GM12878 (cell line): ENCODE data around the gene SOX4. TPM values are rescaled to one million over a fixed set of nuclear protein-coding genes. Genes with fewer than 3 reads are reported as not detected.

Experiments
- HDAC2 ChIP-seq: fragments of 200-600 bp; sonication (generic); IDR thresholded peaks from 2 replicates; pipeline ENCODE4 v1.6.1; 2017
- MEF2B ChIP-seq: fragments of 450-650 bp; IDR thresholded peaks from 2 replicates; pipeline ENCODE4 v1.6.1; 2018; ENCODE audit warnings: mild to moderate bottlenecking, moderate library complexity; ENCODE audit not compliant: partially characterized antibody, poor library complexity, severe bottlenecking
- MYB ChIP-seq: fragments of 150-350 bp; IDR thresholded peaks from 2 replicates; pipeline ENCODE4 v1.6.1; 2014; ENCODE audit warnings: mild to moderate bottlenecking, low read depth, low read length, borderline replicate concordance
- RBBP5 ChIP-seq: fragments of 200-600 bp; sonication (generic); conservative IDR thresholded peaks from 2 replicates; pipeline ENCODE4 v1.6.1; 2016
- RCOR1 ChIP-seq: conservative IDR thresholded peaks from 2 replicates; pipeline ENCODE4 v1.6.1; 2012; ENCODE audit warnings: low read depth, low read length, improper control_type of control experiment
- RUNX3 ChIP-seq: IDR thresholded peaks from 2 replicates; pipeline ENCODE4 v1.6.1; 2012; ENCODE audit warnings: low read length, inconsistent platforms
- SIN3A ChIP-seq: IDR thresholded peaks from 2 replicates; pipeline ENCODE4 v1.6.1; 2012; ENCODE audit warnings: low read depth, low read length, improper control_type of control experiment
- SUPT20H ChIP-seq: IDR thresholded peaks from 2 replicates; pipeline ENCODE4 v1.6.1; 2011; ENCODE audit warnings: low read depth, mild to moderate bottlenecking, low read length, moderate library complexity, borderline replicate concordance; ENCODE audit not compliant: control insufficient read depth
- TARDBP ChIP-seq: IDR thresholded peaks from 2 replicates; pipeline ENCODE4 v1.6.1; 2016; ENCODE audit warnings: borderline replicate concordance
- TCF7 ChIP-seq: IDR thresholded peaks from 2 replicates; pipeline ENCODE4 v1.6.1; 2014; ENCODE audit warnings: antibody characterized with exemption, borderline replicate concordance
- ZZZ3 ChIP-seq: IDR thresholded peaks from 2 replicates; pipeline ENCODE4 v1.6.1; 2011; ENCODE audit warnings: low read depth; ENCODE audit not compliant: control insufficient read depth, insufficient read length
- polyA plus RNA-seq, 11 experiments: library from polyadenylated mRNA; depleted of rRNA in 4 of 11; unstranded in 6 of 11; stranded (reverse) in 5 of 11; fragments of >200 nt; fragmentation: Nextera tagmentation in 4 of 11; fragmentation: Illumina TruSeq in 1 of 11; extraction: Ambion mirVana in 4 of 11; extraction: Trizol in 1 of 11; gene quantifications; 1 replicate in 1 of 11; 2 replicates in 10 of 11; pipeline versions ENCODE4 v1.2.1 to v1.2.3, GENCODE V29; 2011 to 2016; ENCODE audit warnings: inconsistent platforms in 2 of 11, missing spikeins in 2 of 11, low read depth in 1 of 11
- total RNA-seq, 4 experiments: library from RNA; depleted of rRNA in 3 of 4; stranded (reverse); fragments of >200 nt in 3 of 4; fragmentation: Illumina TruSeq in 1 of 4; extraction: Trizol in 1 of 4; gene quantifications; 2 replicates each; pipeline versions ENCODE4 v1.2.1 to v1.2.3, GENCODE V29; 2013 to 2021
- TF ChIP-seq, protein P1 (sequence below): fragments of 450-650 bp; IDR thresholded peaks from 2 replicates; pipeline ENCODE4 v1.6.1; 2017; ENCODE audit warnings: mild to moderate bottlenecking, moderate library complexity
- TF ChIP-seq, protein P2 (sequence below): IDR thresholded peaks from 2 replicates; pipeline ENCODE4 v1.6.1; 2011; ENCODE audit warnings: borderline replicate concordance, low read depth, mild to moderate bottlenecking, moderate library complexity, low read length; ENCODE audit not compliant: insufficient read depth, poor library complexity, severe bottlenecking
- TF ChIP-seq, protein P3 (sequence below): fragments of 450-650 bp; formaldehyde crosslinking; IDR thresholded peaks from 2 replicates; pipeline ENCODE4 v1.4.0; 2022; ENCODE audit warnings: mild to moderate bottlenecking, moderate library complexity
- TF ChIP-seq, protein P4 (sequence below): fragments of 450-650 bp; IDR thresholded peaks from 2 replicates; pipeline ENCODE4 v1.6.1; 2018; ENCODE audit warnings: borderline replicate concordance, mild to moderate bottlenecking; ENCODE audit not compliant: partially characterized antibody

The SOX4 gene
- total and polyA plus RNA-seq, 10 of the 15 experiments (the other 5 are each of a cell fraction or from before 2014, with no cell fraction given) = 16.8 to 119 (median 26.5) TPM

DNA sequence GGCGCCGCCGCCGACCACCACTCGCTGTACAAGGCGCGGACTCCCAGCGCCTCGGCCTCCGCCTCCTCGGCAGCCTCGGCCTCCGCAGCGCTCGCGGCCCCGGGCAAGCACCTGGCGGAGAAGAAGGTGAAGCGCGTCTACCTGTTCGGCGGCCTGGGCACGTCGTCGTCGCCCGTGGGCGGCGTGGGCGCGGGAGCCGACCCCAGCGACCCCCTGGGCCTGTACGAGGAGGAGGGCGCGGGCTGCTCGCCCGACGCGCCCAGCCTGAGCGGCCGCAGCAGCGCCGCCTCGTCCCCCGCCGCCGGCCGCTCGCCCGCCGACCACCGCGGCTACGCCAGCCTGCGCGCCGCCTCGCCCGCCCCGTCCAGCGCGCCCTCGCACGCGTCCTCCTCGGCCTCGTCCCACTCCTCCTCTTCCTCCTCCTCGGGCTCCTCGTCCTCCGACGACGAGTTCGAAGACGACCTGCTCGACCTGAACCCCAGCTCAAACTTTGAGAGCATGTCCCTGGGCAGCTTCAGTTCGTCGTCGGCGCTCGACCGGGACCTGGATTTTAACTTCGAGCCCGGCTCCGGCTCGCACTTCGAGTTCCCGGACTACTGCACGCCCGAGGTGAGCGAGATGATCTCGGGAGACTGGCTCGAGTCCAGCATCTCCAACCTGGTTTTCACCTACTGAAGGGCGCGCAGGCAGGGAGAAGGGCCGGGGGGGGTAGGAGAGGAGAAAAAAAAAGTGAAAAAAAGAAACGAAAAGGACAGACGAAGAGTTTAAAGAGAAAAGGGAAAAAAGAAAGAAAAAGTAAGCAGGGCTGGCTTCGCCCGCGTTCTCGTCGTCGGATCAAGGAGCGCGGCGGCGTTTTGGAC lies 2.0 kb downstream of the SOX4 start (continued):
- TF ChIP-seq, protein P1, sequence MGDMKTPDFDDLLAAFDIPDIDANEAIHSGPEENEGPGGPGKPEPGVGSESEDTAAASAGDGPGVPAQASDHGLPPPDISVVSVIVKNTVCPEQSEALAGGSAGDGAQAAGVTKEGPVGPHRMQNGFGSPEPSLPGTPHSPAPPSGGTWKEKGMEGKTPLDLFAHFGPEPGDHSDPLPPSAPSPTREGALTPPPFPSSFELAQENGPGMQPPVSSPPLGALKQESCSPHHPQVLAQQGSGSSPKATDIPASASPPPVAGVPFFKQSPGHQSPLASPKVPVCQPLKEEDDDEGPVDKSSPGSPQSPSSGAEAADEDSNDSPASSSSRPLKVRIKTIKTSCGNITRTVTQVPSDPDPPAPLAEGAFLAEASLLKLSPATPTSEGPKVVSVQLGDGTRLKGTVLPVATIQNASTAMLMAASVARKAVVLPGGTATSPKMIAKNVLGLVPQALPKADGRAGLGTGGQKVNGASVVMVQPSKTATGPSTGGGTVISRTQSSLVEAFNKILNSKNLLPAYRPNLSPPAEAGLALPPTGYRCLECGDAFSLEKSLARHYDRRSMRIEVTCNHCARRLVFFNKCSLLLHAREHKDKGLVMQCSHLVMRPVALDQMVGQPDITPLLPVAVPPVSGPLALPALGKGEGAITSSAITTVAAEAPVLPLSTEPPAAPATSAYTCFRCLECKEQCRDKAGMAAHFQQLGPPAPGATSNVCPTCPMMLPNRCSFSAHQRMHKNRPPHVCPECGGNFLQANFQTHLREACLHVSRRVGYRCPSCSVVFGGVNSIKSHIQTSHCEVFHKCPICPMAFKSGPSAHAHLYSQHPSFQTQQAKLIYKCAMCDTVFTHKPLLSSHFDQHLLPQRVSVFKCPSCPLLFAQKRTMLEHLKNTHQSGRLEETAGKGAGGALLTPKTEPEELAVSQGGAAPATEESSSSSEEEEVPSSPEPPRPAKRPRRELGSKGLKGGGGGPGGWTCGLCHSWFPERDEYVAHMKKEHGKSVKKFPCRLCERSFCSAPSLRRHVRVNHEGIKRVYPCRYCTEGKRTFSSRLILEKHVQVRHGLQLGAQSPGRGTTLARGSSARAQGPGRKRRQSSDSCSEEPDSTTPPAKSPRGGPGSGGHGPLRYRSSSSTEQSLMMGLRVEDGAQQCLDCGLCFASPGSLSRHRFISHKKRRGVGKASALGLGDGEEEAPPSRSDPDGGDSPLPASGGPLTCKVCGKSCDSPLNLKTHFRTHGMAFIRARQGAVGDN = no peak
- TF ChIP-seq RCOR1 (no peak), MYB (no peak), SUPT20H (no peak), TARDBP (no peak), RUNX3 (no peak), TCF7 (no peak), RBBP5 (no peak), SIN3A (no peak), HDAC2 (no peak), MEF2B (no peak), ZZZ3 (no peak)
- TF ChIP-seq, protein P2, sequence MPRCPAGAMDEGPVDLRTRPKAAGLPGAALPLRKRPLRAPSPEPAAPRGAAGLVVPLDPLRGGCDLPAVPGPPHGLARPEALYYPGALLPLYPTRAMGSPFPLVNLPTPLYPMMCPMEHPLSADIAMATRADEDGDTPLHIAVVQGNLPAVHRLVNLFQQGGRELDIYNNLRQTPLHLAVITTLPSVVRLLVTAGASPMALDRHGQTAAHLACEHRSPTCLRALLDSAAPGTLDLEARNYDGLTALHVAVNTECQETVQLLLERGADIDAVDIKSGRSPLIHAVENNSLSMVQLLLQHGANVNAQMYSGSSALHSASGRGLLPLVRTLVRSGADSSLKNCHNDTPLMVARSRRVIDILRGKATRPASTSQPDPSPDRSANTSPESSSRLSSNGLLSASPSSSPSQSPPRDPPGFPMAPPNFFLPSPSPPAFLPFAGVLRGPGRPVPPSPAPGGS = no peak
- TF ChIP-seq, protein P3, sequence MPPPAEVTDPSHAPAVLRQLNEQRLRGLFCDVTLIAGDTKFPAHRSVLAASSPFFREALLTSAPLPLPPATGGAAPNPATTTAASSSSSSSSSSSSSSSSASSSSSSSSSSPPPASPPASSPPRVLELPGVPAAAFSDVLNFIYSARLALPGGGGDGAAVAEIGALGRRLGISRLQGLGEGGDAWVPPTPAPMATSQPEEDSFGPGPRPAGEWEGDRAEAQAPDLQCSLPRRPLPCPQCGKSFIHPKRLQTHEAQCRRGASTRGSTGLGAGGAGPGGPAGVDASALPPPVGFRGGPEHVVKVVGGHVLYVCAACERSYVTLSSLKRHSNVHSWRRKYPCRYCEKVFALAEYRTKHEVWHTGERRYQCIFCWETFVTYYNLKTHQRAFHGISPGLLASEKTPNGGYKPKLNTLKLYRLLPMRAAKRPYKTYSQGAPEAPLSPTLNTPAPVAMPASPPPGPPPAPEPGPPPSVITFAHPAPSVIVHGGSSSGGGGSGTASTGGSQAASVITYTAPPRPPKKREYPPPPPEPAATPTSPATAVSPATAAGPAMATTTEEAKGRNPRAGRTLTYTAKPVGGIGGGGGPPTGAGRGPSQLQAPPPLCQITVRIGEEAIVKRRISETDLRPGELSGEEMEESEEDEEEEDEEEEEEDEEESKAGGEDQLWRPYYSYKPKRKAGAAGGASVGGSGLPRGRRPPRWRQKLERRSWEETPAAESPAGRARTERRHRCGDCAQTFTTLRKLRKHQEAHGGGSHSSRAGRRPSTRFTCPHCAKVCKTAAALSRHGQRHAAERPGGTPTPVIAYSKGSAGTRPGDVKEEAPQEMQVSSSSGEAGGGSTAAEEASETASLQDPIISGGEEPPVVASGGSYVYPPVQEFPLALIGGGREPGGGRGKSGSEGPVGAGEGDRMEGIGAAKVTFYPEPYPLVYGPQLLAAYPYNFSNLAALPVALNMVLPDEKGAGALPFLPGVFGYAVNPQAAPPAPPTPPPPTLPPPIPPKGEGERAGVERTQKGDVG (CRISPR knock-in tag) = no peak
- TF ChIP-seq, protein P4, sequence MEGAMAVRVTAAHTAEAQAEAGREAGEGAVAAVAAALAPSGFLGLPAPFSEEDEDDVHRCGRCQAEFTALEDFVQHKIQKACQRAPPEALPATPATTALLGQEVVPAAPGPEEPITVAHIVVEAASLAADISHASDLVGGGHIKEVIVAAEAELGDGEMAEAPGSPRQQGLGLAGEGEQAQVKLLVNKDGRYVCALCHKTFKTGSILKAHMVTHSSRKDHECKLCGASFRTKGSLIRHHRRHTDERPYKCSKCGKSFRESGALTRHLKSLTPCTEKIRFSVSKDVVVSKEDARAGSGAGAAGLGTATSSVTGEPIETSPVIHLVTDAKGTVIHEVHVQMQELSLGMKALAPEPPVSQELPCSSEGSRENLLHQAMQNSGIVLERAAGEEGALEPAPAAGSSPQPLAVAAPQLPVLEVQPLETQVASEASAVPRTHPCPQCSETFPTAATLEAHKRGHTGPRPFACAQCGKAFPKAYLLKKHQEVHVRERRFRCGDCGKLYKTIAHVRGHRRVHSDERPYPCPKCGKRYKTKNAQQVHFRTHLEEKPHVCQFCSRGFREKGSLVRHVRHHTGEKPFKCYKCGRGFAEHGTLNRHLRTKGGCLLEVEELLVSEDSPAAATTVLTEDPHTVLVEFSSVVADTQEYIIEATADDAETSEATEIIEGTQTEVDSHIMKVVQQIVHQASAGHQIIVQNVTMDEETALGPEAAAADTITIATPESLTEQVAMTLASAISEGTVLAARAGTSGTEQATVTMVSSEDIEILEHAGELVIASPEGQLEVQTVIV = no peak
